MV-4-11 (cell line): Measurements from ENCODE around the gene SATB2.

Source experiments
- DNase-seq: peaks from one replicate; lab custom pipeline; 2025; lab: John Stamatoyannopoulos, UW

Gene SATB2

GRCh38 chr2:199457147-199458008 is at the start of gene SATB2:
Gene SATB2 (minus strand): TSS chr2:199457939. CDS start chr2:199456037, 1,902 bp downstream.
- DNase-seq: peak; percentile 57

- no peak for DNase-seq
Measured at GRCh38 chr2:199505755-199506403, 48.1 kb upstream of the SATB2 start.

GRCh38 chr2:199503148-199503547 is 45.4 kb upstream of the SATB2 start:
- DNase-seq: no peak

- DNase-seq: no peak
Measured at GRCh38 chr2:199499005-199499404, 41.3 kb upstream of the SATB2 start.

- DNase-seq: no peak
Measured at GRCh38 chr2:199495147-199495546, 37.4 kb upstream of the SATB2 start.

- DNase-seq: no peak
Measured at GRCh38 chr2:199490049-199490448, 32.3 kb upstream of the SATB2 start.

GRCh38 chr2:199488772-199489400 is 31.1 kb upstream of the SATB2 start:
- DNase-seq: peak; percentile 58

- peak; percentile 36 for DNase-seq
Measured at GRCh38 chr2:199485732-199486335, 28.1 kb upstream of the SATB2 start.

GRCh38 chr2:199484927-199485326 is 27.2 kb upstream of the SATB2 start:
- no peak for DNase-seq

- DNase-seq: no peak
Measured at GRCh38 chr2:199480966-199481365, 23.2 kb upstream of the SATB2 start.

GRCh38 chr2:199477277-199477834 is 19.6 kb upstream of the SATB2 start:
- DNase-seq: no peak

- DNase-seq: peak; percentile 51
Measured at GRCh38 chr2:199471443-199472057, 13.8 kb upstream of the SATB2 start.

GRCh38 chr2:199470672-199471442 is 13.1 kb upstream of the SATB2 start:
- no peak for DNase-seq

GRCh38 chr2:199470361-199470671 is 12.6 kb upstream of the SATB2 start:
- no peak for DNase-seq

- DNase-seq: no peak
Measured at GRCh38 chr2:199469514-199470360, 12.0 kb upstream of the SATB2 start.

- no peak for DNase-seq
Measured at GRCh38 chr2:199468561-199469513, 11.1 kb upstream of the SATB2 start.

- no peak for DNase-seq
Measured at GRCh38 chr2:199467066-199467822, 9.5 kb upstream of the SATB2 start.

GRCh38 chr2:199466692-199467065 is 8.9 kb upstream of the SATB2 start:
- no peak for DNase-seq
